ENCODE measurements around the gene RAB11FIP4.

GRCh38 chr17:31556969-31557645 is 165.6 kb downstream of the RAB11FIP4 start:
- TF ChIP-seq RCOR1 (conservative IDR thresholded peaks at IDR 0.05; ENCODE audit: low read depth, low read length) (no peak), CTCF (IDR thresholded peaks at IDR 0.05 in 2 of 3, conservative IDR thresholded peaks at IDR 0.05 in 1 of 3; ENCODE audit: control insufficient read depth in 2 of 3, extremely low read depth in 1 of 3, insufficient read depth in 1 of 3, low read depth in 3 of 3, low read length in 3 of 3) (no peak), ZNF687 (IDR thresholded peaks at IDR 0.05) (no peak), CHD2 (IDR thresholded peaks at IDR 0.05; ENCODE audit: borderline replicate concordance, low read depth, low read length) (no peak), BCL11A (IDR thresholded peaks at IDR 0.05; ENCODE audit: low read depth, low read length) (no peak), E2F4 (IDR thresholded peaks at IDR 0.05; ENCODE audit: low read depth, low read length) (no peak), SRF (IDR thresholded peaks at IDR 0.05; ENCODE audit: low read depth in 2 of 2, low read length in 2 of 2) (no peak), RAD21 (IDR thresholded peaks at IDR 0.05; ENCODE audit: insufficient read depth, low read depth, low read length) (no peak), EZH2 (IDR thresholded peaks at IDR 0.05; ENCODE audit: borderline replicate concordance, control insufficient read depth, low read depth, low read length) (no peak), POLR2AphosphoS5 (IDR thresholded peaks at IDR 0.05; ENCODE audit: low read length) (no peak), POLR2A (IDR thresholded peaks at IDR 0.05; ENCODE audit: low read depth, low read length) (no peak)
